Measurements from ENCODE around the gene C5orf63.

Gene C5orf63

GRCh38 chr5:127004721-127005120 lies 68.6 kb downstream of the C5orf63 start:
- Histone ChIP-seq H3K9me3 (ENCODE audit: control insufficient read depth, insufficient read depth, low read length) (no peaks in the 10 kb centered on the region), H3K79me2 (ENCODE audit: control insufficient read depth, low read length) (peaks cover under 1% of the 10 kb centered on the region; the same call in 1 of the 2 replicates), H3K27me3 (ENCODE audit: control insufficient read depth, low read length) (no peaks in the 10 kb centered on the region), H3K4me1 (ENCODE audit: control insufficient read depth, low read length) (peaks cover 25% of the 10 kb centered on the region), H3K9me2 (replicated peaks; ENCODE audit: control insufficient read depth, low read length) (no peaks in the 10 kb centered on the region), H3F3A (ENCODE audit: control insufficient read depth, insufficient read depth) (no peaks in the 10 kb centered on the region; the same call in 1 of the 2 replicates), H3K4me3 (ENCODE audit: low read length) (no peak overlapping the region), H3K27ac (ENCODE audit: low read depth, low read length) (no peak overlapping the region), H3K4me2 (ENCODE audit: low read length) (no peak overlapping the region), H4K20me1 (ENCODE audit: control insufficient read depth, insufficient read depth, low read depth, low read length) (no peaks in the 10 kb centered on the region), H3K36me3 (ENCODE audit: control insufficient read depth, low read length) (no peaks in the 10 kb centered on the region)
- no peak for TF ChIP-seq EZH2phosphoT487 (IDR thresholded peaks at IDR 0.05; ENCODE audit: borderline replicate concordance, low read length)
- TF ChIP-seq CTCF (IDR thresholded peaks at IDR 0.05; ENCODE audit: low read depth, low read length, poor library complexity, severe bottlenecking) = no peak

- no peaks in the 10 kb centered on the region for H3K9me2 ChIP-seq (replicated peaks; ENCODE audit: control insufficient read depth, low read length)
- H3K9me3 ChIP-seq (ENCODE audit: control insufficient read depth, insufficient read depth, low read length) = no peaks in the 10 kb centered on the region
- H3K27ac ChIP-seq (ENCODE audit: low read depth, low read length) = no peak overlapping the region
- no peaks in the 10 kb centered on the region for H3K27me3 ChIP-seq (ENCODE audit: control insufficient read depth, low read length)
- H3K4me3 ChIP-seq (ENCODE audit: low read length) = no peak overlapping the region
- H4K20me1 ChIP-seq (ENCODE audit: control insufficient read depth, insufficient read depth, low read depth, low read length) = no peaks in the 10 kb centered on the region
- no peaks in the 10 kb centered on the region; the same call in 1 of the 2 replicates for H3F3A ChIP-seq (ENCODE audit: control insufficient read depth, insufficient read depth)
- H3K4me1 ChIP-seq (ENCODE audit: control insufficient read depth, low read length) = peaks cover 26% of the 10 kb centered on the region
- peaks cover 6% of the 10 kb centered on the region for H3K79me2 ChIP-seq (ENCODE audit: control insufficient read depth, low read length)
- TF ChIP-seq CTCF (IDR thresholded peaks at IDR 0.05; ENCODE audit: low read depth, low read length, poor library complexity, severe bottlenecking) (no peak), EZH2phosphoT487 (IDR thresholded peaks at IDR 0.05; ENCODE audit: borderline replicate concordance, low read length) (no peak)
- no peak overlapping the region for H3K4me2 ChIP-seq (ENCODE audit: low read length)
- no peaks in the 10 kb centered on the region for H3K36me3 ChIP-seq (ENCODE audit: control insufficient read depth, low read length)
Measured at GRCh38 chr5:127003798-127004495, 69.4 kb downstream of the C5orf63 start.

GRCh38 chr5:127002390-127002789 lies 70.9 kb downstream of the C5orf63 start:
- TF ChIP-seq EZH2phosphoT487 (IDR thresholded peaks at IDR 0.05; ENCODE audit: borderline replicate concordance, low read length) = no peak
- no peak for TF ChIP-seq CTCF (IDR thresholded peaks at IDR 0.05; ENCODE audit: low read depth, low read length, poor library complexity, severe bottlenecking)
- H3K4me1 ChIP-seq (ENCODE audit: control insufficient read depth, low read length) = peaks cover 39% of the 10 kb centered on the region
- no peaks in the 10 kb centered on the region for H3K27me3 ChIP-seq (ENCODE audit: control insufficient read depth, low read length)
- H3F3A ChIP-seq (ENCODE audit: control insufficient read depth, insufficient read depth) = no peaks in the 10 kb centered on the region
- H3K36me3 ChIP-seq (ENCODE audit: control insufficient read depth, low read length) = no peaks in the 10 kb centered on the region
- H4K20me1 ChIP-seq (ENCODE audit: control insufficient read depth, insufficient read depth, low read depth, low read length) = no peaks in the 10 kb centered on the region
- H3K9me3 ChIP-seq (ENCODE audit: control insufficient read depth, insufficient read depth, low read length) = no peaks in the 10 kb centered on the region
- H3K79me2 ChIP-seq (ENCODE audit: control insufficient read depth, low read length) = peaks cover 12% of the 10 kb centered on the region
- H3K4me3 ChIP-seq (ENCODE audit: low read length) = no peak overlapping the region
- H3K4me2 ChIP-seq (ENCODE audit: low read length) = no peak overlapping the region
- no peak overlapping the region for H3K27ac ChIP-seq (ENCODE audit: low read depth, low read length)
- no peaks in the 10 kb centered on the region for H3K9me2 ChIP-seq (replicated peaks; ENCODE audit: control insufficient read depth, low read length)
